SHP77 treated with DMSO at 0.1 percent for 48 hours (cell line): Measurements from ENCODE around the gene IGSF5.
"Not testable (repeated sequence)": the region's sequence is repeated elsewhere in the genome, so short reads cannot be mapped to it uniquely, and the experiment has no call there.

Source experiments
- DNase-seq: peaks from one replicate; lab custom pipeline; 2025; lab: John Stamatoyannopoulos, UW

Gene IGSF5

DNA sequence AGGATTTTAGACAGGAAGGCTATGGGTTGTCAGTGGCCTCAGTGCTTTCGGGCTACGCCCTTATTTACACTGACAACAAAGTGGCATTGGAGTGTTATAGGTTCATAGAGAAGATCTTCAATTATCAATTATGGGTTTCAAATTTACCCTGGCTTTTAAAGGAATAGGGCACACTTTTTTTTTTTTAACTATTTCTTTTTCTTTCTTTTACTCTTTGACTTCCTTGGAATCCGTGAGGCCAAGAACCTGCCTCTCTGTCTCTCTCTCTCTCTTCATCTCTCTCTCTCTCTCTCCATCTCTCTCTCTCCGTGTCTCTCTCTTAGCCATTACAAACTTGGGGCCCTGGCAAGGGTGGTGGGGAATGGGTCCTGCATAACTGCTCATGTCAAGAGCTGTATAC is at the start of gene IGSF5:
Gene IGSF5 (plus strand): TSS at position 301 of the 400 bp plus-strand sequence. CDS start 327 bp downstream, outside the sequence.
- not testable (repeated sequence) for DNase-seq

DNA sequence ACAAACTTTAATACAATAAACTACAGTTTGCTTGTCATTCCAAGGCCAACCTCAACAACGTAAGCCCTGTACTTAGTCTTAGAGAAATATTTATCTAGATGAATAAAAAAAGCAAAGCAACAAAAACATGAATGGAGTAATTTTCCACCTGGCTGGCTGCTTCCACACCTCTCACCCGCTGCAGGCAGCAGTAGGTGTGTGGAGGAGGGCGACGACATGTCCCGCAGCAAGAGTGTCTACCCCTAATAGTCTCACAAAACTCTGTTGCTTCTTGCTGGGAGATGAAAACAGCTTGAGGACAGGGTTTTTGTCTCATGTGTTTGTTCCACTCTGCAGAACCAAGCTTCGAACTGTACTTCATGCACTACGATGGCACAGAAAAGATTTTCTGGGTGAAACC is 48.8 kb upstream of the IGSF5 start:
- no peak for DNase-seq

- no peak for DNase-seq
Observed at GRCh38 chr21:39696618-39697017, 48.4 kb upstream of the IGSF5 start.

DNA sequence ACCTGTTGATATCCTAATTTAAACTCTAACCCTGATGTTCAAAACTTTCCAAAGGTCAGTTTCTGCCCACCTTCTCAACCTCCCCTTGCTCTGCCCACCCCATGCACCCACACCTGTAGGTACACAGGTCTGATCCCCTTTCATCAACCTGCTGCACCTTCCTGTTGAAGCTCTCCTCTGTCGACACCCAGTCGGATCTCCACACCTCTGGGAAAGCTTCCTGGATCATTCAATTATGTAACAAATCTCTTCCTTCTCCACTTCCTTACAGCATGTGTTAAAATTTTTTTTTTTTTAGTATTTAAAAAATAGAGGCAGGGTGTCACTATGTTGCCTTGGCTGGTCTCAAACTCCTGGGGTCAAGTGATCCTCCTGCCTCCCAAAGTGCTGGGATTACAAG is 44.7 kb upstream of the IGSF5 start:
- DNase-seq: no peak

DNA sequence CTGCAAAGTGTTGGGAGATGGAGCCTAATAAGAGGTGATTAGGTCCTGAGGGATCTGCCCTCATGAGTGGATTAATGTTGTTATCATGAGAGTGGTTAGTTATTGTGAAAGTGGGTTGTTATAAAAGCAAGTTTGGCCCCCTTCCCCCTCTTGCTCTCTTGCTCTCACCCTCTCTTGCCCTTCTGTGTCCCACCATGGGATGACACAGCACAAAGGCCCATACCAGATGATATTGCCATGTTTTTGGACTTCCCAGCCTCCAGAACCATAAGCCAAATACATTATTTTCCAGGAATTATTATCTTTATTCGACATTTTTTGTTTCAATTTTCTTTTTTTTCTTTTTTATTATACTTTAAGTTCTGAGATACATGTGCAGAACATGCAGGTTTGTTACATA is 41.4 kb upstream of the IGSF5 start:
- no peak for DNase-seq

- no peak for DNase-seq
Observed at GRCh38 chr21:39705849-39706248, 39.1 kb upstream of the IGSF5 start.

DNA sequence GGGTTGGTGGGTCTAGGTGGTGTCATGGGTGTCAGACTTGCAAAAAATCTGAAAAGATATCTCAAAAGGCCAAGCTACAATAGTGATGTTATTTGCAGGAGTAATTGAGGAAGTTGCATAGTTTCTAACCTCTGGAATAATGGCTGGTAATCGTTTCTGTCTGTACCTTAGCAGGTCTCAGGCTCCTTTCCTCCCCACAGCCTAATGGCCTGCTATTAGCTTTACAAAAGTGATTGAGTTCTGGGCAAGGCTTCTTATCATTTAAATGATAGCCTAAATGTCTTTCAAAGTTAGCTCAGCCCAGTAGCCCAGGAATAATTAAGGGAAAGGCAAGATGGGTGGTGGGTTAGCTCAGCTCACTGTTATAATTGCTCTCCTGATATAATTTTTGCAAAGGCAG is 37.7 kb upstream of the IGSF5 start:
- DNase-seq: no peak

GRCh38 chr21:39710866-39711265 is 34.1 kb upstream of the IGSF5 start:
- no peak for DNase-seq

DNA sequence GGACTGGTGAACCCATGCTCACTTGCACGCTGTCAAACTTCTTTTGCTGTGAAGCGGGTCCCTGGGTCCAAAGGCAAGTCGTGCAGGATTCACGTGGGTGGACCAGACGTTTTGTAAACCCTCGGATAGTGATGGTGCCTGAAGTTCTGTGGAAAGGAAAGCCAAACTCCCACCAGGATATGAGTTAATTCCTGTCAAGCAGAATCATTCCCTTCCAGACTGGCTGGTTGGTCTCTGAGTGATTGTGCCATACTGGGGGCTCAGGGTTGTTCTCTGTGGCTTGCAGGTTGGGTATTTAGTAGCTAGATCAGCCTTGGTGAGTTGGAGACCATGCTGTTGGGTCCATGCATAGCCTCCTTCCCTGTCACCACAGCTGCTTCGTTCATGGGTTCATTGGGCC is 32.7 kb upstream of the IGSF5 start:
- DNase-seq: no peak

- peak; percentile 2 for DNase-seq
Observed at GRCh38 chr21:39712976-39713375, 32.0 kb upstream of the IGSF5 start.

GRCh38 chr21:39713905-39714304 is 31.1 kb upstream of the IGSF5 start:
- no peak for DNase-seq

DNA sequence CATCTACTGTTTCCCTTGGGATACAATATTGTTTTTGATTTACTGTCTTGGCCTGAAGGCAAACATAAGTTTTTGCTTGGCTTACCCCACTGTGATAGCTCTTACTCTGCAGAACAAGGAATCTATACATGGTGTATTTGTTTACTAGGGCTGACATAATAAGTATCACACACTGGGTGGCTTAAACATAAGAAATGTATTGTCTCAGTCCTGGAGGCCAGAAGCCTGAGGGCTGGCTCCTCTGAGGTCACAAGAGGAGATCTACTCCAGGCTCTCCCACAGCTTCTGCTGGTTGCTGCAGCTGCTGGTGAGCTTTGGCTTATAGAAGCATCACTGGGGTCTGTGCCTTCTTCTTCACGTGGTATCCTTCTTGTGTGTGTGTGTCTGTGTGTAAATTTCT is 30.7 kb upstream of the IGSF5 start:
- no peak for DNase-seq

DNA sequence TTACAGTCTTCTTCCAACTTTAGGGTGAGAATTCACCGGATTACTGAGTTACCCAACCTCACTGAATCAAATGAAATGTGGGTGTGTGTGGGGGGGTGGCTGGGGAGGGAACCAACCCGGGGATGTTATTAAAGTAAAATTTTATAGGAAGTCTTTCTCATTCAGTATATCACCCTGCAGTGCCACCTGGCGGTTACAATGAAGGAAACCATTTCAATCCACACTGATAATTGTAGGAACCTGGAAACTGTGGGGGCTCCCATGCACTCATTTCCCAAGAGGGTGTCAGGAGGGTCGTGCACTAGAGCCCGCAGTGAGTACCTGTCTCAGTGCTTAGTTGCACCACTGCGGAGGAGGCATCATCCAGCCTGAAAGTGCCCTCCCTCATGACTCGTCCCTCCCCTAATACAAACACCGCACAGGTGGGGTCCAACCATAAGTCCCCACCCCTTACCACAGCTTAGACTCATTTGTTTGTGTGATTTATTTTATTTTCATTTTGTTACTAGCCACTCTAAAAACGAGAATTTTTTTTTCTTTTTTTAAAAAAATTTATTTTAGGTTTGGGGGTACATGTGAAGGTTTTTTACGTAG is 29.1 kb upstream of the IGSF5 start:
- DNase-seq: no peak

DNA sequence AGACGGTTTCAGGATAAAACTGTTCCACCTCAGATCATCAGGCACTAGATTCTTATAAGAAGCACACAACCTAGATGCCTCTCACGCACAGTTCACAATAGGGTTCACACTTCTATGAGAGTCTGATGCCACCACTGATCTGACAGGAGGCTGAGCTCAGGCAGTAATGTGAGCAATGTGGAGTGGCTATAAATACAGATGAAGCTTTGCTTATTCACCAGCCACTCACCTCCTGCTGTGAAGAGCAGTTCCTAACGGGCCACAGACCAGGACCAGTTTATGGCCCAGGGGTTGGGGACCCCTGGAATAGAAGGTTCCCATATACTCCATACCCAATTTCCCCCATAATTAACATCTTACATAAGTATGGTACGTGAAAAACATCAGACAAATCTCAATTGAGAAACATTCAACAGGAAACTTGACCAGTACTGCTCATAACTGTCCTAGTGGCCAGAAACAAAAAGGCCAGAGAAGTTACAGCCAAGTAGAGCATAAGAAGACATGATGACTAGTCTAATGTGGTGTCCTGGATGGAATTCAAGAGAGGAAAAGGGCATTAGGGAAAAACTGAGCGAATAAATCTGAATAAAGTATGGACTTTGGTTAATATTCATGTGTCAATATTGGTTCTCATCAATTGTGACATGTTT is 24.7 kb upstream of the IGSF5 start:
- DNase-seq: no peak

- DNase-seq: no peak
Observed at GRCh38 chr21:39721885-39722284, 23.1 kb upstream of the IGSF5 start.

DNA sequence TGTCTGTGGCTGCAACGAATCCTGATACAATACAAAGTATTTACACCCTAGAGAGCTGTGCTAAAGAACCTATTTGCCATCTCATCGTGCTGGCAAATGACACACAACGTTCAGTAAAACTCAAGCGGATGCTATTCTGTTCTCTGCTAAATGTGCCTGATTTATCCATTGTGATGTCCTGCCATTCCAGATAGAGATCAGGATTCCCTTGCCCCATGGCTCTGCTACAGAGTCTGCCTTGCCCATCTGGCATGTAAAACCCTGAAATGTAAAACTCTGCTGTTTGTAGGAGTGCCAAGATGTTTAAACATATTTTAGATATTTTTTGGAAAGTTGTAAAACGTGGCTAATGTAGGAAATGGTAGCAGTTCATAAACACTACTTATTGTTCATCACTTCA is 20.0 kb upstream of the IGSF5 start:
- no peak for DNase-seq

GRCh38 chr21:39726133-39726532 is 18.9 kb upstream of the IGSF5 start:
- DNase-seq: no peak

GRCh38 chr21:39727401-39728120 is 17.4 kb upstream of the IGSF5 start:
- DNase-seq: no peak

DNA sequence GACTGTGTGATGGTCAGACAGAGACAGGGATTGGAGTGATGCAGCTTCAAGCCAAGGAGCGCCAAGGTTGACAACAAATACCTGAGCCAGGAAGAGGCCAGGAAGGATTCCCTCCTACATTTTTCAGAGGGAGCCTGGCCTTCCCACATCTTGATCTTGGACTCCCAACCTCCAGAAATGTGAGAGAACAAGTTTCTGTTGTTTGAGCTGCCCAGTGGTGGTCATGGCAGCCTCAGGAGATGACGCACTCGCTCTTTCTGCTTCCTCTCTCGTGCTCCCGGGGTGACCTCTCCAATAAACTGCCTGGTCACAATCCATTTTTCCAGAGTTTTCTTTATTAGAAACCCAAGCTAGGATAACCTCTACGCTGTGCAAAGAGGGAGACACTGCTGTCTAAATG is 16.6 kb upstream of the IGSF5 start:
- DNase-seq: no peak

GRCh38 chr21:39730418-39731157 is 14.4 kb upstream of the IGSF5 start:
- no peak for DNase-seq

DNA sequence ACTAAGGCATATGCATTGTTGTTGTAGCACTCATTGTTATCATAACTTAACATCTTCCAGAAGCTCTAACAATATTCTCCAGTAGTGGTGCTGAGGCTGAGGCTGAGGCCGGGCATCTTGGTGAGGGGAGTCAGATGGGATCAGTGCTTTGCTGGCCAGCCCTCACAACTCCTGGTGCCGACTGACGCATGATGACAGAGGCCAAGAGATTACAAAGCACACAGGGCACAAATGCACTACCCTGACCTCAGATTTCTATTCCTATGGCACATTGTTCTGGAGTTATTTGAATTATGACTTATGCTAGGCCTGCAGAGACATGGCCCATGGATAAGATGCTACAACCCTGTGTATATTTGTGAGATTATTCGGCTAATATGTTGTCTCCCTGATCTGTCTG is 8.3 kb upstream of the IGSF5 start:
- no peak for DNase-seq

GRCh38 chr21:39737376-39738000 is 7.5 kb upstream of the IGSF5 start:
- DNase-seq: no peak
